Measurements from ENCODE around the gene FAM107A. TPM values are rescaled to one million over a fixed set of nuclear protein-coding genes. Genes with fewer than 3 reads are reported as not detected.

The FAM107A gene
- total RNA-seq, 1 donor from 2014 or later = not detected

- Mint-ChIP-seq H3K36me3 (ENCODE audit: low read depth, unreplicated experiment) (no peaks in the 10 kb centered on the region), H3K4me3 (ENCODE audit: unreplicated experiment) (no peak overlapping the region), H3K4me1 (ENCODE audit: low read depth, unreplicated experiment) (peaks cover 7% of the 10 kb centered on the region), H3K9me3 (ENCODE audit: unreplicated experiment) (peaks cover 9% of the 10 kb centered on the region), H3K27me3 (ENCODE audit: low read depth, unreplicated experiment) (peaks cover 8% of the 10 kb centered on the region), H3K27ac (ENCODE audit: unreplicated experiment) (no peak overlapping the region)
- Histone ChIP-seq H3K4me2 (ENCODE audit: low read length) (no peak overlapping the region), H3K4me1 (ENCODE audit: insufficient read depth, low read length) (no peaks in the 10 kb centered on the region), H4K20me1 (ENCODE audit: insufficient read depth, low read length) (no peaks in the 10 kb centered on the region), H3K9ac (ENCODE audit: low read length) (no peak overlapping the region), H3K27me3 (ENCODE audit: insufficient read depth, low read length) (no peaks in the 10 kb centered on the region), H2AFZ (ENCODE audit: low read depth, low read length) (no peak overlapping the region), H3K36me3 (ENCODE audit: insufficient read depth, low read length) (no peaks in the 10 kb centered on the region), H3K27ac (ENCODE audit: low read depth, low read length) (no peak overlapping the region), H3K4me3 (ENCODE audit: insufficient read depth, low read depth, low read length) (no peak overlapping the region), H3K9me3 (ENCODE audit: insufficient read depth, low read depth, low read length) (no peaks in the 10 kb centered on the region), H3K79me2 (ENCODE audit: insufficient read depth, low read length) (no peaks in the 10 kb centered on the region)
- FAIRE-seq (no peak), DNase-seq (ENCODE audit: low read depth) (no peak)
- no peak for TF ChIP-seq CTCF (IDR thresholded peaks at IDR 0.05; ENCODE audit: insufficient read depth, low read depth, low read length)
- TF ChIP-seq EZH2 (IDR thresholded peaks at IDR 0.05; ENCODE audit: insufficient read depth, low read length) = no peak
These were observed 22.0 kb downstream of the FAM107A start for GRCh38 chr3:58555203-58555602.

- Histone ChIP-seq H3K9me3 (ENCODE audit: insufficient read depth, low read depth, low read length) (no peaks in the 10 kb centered on the region), H3K4me2 (ENCODE audit: low read length) (no peak overlapping the region), H3K27ac (ENCODE audit: low read depth, low read length) (no peak overlapping the region), H3K9ac (ENCODE audit: low read length) (no peak overlapping the region), H4K20me1 (ENCODE audit: insufficient read depth, low read length) (no peaks in the 10 kb centered on the region), H2AFZ (ENCODE audit: low read depth, low read length) (no peak overlapping the region), H3K4me3 (ENCODE audit: insufficient read depth, low read depth, low read length) (no peak overlapping the region), H3K79me2 (ENCODE audit: insufficient read depth, low read length) (no peaks in the 10 kb centered on the region), H3K4me1 (ENCODE audit: insufficient read depth, low read length) (no peaks in the 10 kb centered on the region), H3K27me3 (ENCODE audit: insufficient read depth, low read length) (no peaks in the 10 kb centered on the region), H3K36me3 (ENCODE audit: insufficient read depth, low read length) (no peaks in the 10 kb centered on the region)
- Mint-ChIP-seq H3K27ac (ENCODE audit: unreplicated experiment) (peak overlapping the region; percentile 34), H3K27me3 (ENCODE audit: low read depth, unreplicated experiment) (peaks cover 8% of the 10 kb centered on the region), H3K4me1 (ENCODE audit: low read depth, unreplicated experiment) (peaks cover 2% of the 10 kb centered on the region), H3K36me3 (ENCODE audit: low read depth, unreplicated experiment) (no peaks in the 10 kb centered on the region), H3K4me3 (ENCODE audit: unreplicated experiment) (no peak overlapping the region), H3K9me3 (ENCODE audit: unreplicated experiment) (peaks cover 9% of the 10 kb centered on the region)
- FAIRE-seq (no peak), DNase-seq (ENCODE audit: low read depth) (no peak)
- TF ChIP-seq EZH2 (IDR thresholded peaks at IDR 0.05; ENCODE audit: insufficient read depth, low read length) (no peak), CTCF (IDR thresholded peaks at IDR 0.05; ENCODE audit: insufficient read depth, low read depth, low read length) (no peak)
These were observed 24.2 kb downstream of the FAM107A start for GRCh38 chr3:58553003-58553402.

- H3K27ac Mint-ChIP-seq (ENCODE audit: unreplicated experiment) = no peak overlapping the region
- Histone ChIP-seq H3K27ac (ENCODE audit: low read depth, low read length) (no peak overlapping the region), H3K9me3 (ENCODE audit: insufficient read depth, low read depth, low read length) (no peaks in the 10 kb centered on the region), H3K36me3 (ENCODE audit: insufficient read depth, low read length) (no peaks in the 10 kb centered on the region), H2AFZ (ENCODE audit: low read depth, low read length) (no peak overlapping the region), H3K4me3 (ENCODE audit: insufficient read depth, low read depth, low read length) (no peak overlapping the region), H4K20me1 (ENCODE audit: insufficient read depth, low read length) (no peaks in the 10 kb centered on the region), H3K4me2 (ENCODE audit: low read length) (no peak overlapping the region), H3K4me1 (ENCODE audit: insufficient read depth, low read length) (no peaks in the 10 kb centered on the region), H3K79me2 (ENCODE audit: insufficient read depth, low read length) (no peaks in the 10 kb centered on the region), H3K27me3 (ENCODE audit: insufficient read depth, low read length) (no peaks in the 10 kb centered on the region), H3K9ac (ENCODE audit: low read length) (no peak overlapping the region)
- no peak for DNase-seq (ENCODE audit: low read depth)
- peaks cover 12% of the 10 kb centered on the region for H3K9me3 Mint-ChIP-seq (ENCODE audit: unreplicated experiment)
- H3K36me3 Mint-ChIP-seq (ENCODE audit: low read depth, unreplicated experiment) = no peaks in the 10 kb centered on the region
- H3K4me3 Mint-ChIP-seq (ENCODE audit: unreplicated experiment) = no peak overlapping the region
- no peak for TF ChIP-seq EZH2 (IDR thresholded peaks at IDR 0.05; ENCODE audit: insufficient read depth, low read length)
- no peak for TF ChIP-seq CTCF (IDR thresholded peaks at IDR 0.05; ENCODE audit: insufficient read depth, low read depth, low read length)
- no peaks in the 10 kb centered on the region for H3K4me1 Mint-ChIP-seq (ENCODE audit: low read depth, unreplicated experiment)
- H3K27me3 Mint-ChIP-seq (ENCODE audit: low read depth, unreplicated experiment) = peaks cover 11% of the 10 kb centered on the region
- no peak for FAIRE-seq
These were observed 25.5 kb downstream of the FAM107A start for GRCh38 chr3:58551636-58552180.

All from astrocyte (in vitro differentiated cells and primary cell).